K562 (cell line): ENCODE data around the gene BRWD1. TPM values are rescaled to one million over a fixed set of nuclear protein-coding genes. Genes with fewer than 3 reads are reported as not detected.

ENCODE experiments used
- ATAC-seq: fragments of 200-7000 bp; cut with Tn5 transposase; 3 replicates; pipeline ENCODE4 v1.9.1; 2020; ENCODE audit warnings: moderate library complexity
- BruUV-seq: library from RNA; stranded (reverse); fragments of 400-500 nt; replicated peaks from 2 replicates; lab custom pipeline; 2021; lab: Mats Ljungman, UMichigan
- CTCF ChIA-PET: fragments of 300-600 bp; formaldehyde crosslinking; extraction: SDS; loops from one replicate; lab custom pipeline; 2021; ENCODE audit warnings: low intra/inter-chr PET ratio; lab: Yijun Ruan, JAX
- POLR2A ChIA-PET: fragments of 300-600, 350-650 bp; sonication (Branson Sonifier 250); formaldehyde crosslinking; extraction: SDS; loops from one replicate; lab custom pipeline; 2021; ENCODE audit warnings: antibody characterized with exemption, inconsistent platforms; lab: Yijun Ruan, JAX
- DNase-seq, 4 experiments: peaks; one replicate each; pipeline versions ENCODE4 v3.0.0 to v3.0.0-alpha.2; 2011 to 2018; ENCODE audit warnings: low spot score in 3 of 4, mixed read lengths in 3 of 4; ENCODE audit errors: extremely low read depth in 1 of 4
- FAIRE-seq: peaks from 2 replicates; lab custom pipeline; 2011; peaks lifted over from hg19 to GRCh38; lab: Jason Lieb, UNC
- H2AFZ ChIP-seq: 2 replicates; pipeline ENCODE4 v1.6.0; 2011; ENCODE audit warnings: low read depth, low read length, control low read depth, inconsistent platforms
- H3K27ac ChIP-seq: fragments of 200-600 bp; 3 replicates; pipeline ENCODE4 v1.8.0; 2011; ENCODE audit warnings: low read depth, mild to moderate bottlenecking, control low read depth, inconsistent platforms, low read length, moderate library complexity, mixed read lengths; ENCODE audit errors: extremely low read depth
- H3K27me3 ChIP-seq, 2 experiments: fragments of 300-600 bp in 1 of 2; 2 replicates in 1 of 2; 3 replicates in 1 of 2; pipeline versions ENCODE4 v1.6.0 to v1.8.0; 2011; ENCODE audit warnings: inconsistent platforms in 2 of 2, low read length in 2 of 2, mild to moderate bottlenecking in 1 of 2, mixed read lengths in 1 of 2, moderate library complexity in 1 of 2; ENCODE audit not compliant: control insufficient read depth in 2 of 2, insufficient read depth in 2 of 2
- H3K36me3 ChIP-seq: fragments of 300-600 bp; 3 replicates; pipeline ENCODE4 v1.8.0; 2011; ENCODE audit warnings: mild to moderate bottlenecking, low read length, inconsistent platforms; ENCODE audit not compliant: control insufficient read depth, insufficient read depth
- H3K4me1 ChIP-seq, 2 experiments: fragments of 200-600 bp in 1 of 2; replicated peaks in 1 of 2; 2 replicates in 1 of 2; 3 replicates in 1 of 2; pipeline versions ENCODE4 v1.5.1 to v1.8.0; 2011; ENCODE audit warnings: inconsistent platforms in 2 of 2, low read length in 2 of 2, mild to moderate bottlenecking in 1 of 2, mixed read lengths in 1 of 2, moderate library complexity in 1 of 2; ENCODE audit not compliant: control insufficient read depth in 2 of 2, insufficient read depth in 2 of 2
- H3K4me2 ChIP-seq: 2 replicates; pipeline ENCODE4 v1.6.1; 2011; ENCODE audit warnings: low read length, control low read depth, inconsistent platforms, mixed read lengths; ENCODE audit not compliant: insufficient read depth
- H3K4me3 ChIP-seq: fragments of 200-600 bp; sonication (generic), shearing (Covaris generic); 2 replicates; pipeline ENCODE4 v1.5.1; 2016; ENCODE audit warnings: control low read depth, inconsistent platforms
- H3K79me2 ChIP-seq: fragments of 200-600 bp; 3 replicates; pipeline ENCODE4 v1.8.0; 2011; ENCODE audit warnings: low read length, inconsistent platforms; ENCODE audit not compliant: control insufficient read depth, insufficient read depth
- H3K9ac ChIP-seq, 2 experiments: 2 replicates each; pipeline versions ENCODE4 v1.6.0 to v1.6.1; 2011; ENCODE audit warnings: low read depth in 2 of 2, low read length in 2 of 2, control low read depth in 1 of 2, inconsistent platforms in 1 of 2, mild to moderate bottlenecking in 1 of 2, mixed read lengths in 1 of 2; ENCODE audit not compliant: insufficient read depth in 1 of 2
- H3K9me1 ChIP-seq: one replicate; pipeline ENCODE4 v1.6.0; 2011; ENCODE audit warnings: inconsistent platforms, mild to moderate bottlenecking, low read length, moderate library complexity; ENCODE audit not compliant: control insufficient read depth, insufficient read depth
- H3K9me3 ChIP-seq: replicated peaks from 2 replicates; pipeline ENCODE4 v1.5.1; 2011; ENCODE audit warnings: low read depth, low read length, inconsistent platforms; ENCODE audit not compliant: control insufficient read depth, insufficient read depth
- H4K20me1 ChIP-seq: replicated peaks from 2 replicates; pipeline ENCODE4 v1.6.1; 2011; ENCODE audit warnings: low read length, inconsistent platforms, mixed read lengths; ENCODE audit not compliant: control insufficient read depth, insufficient read depth
- BRD9 ChIP-seq: fragments of 450-650 bp; IDR thresholded peaks from 2 replicates; pipeline ENCODE4 v1.6.1; 2018; ENCODE audit warnings: low read depth; ENCODE audit not compliant: partially characterized antibody
- CREBBP ChIP-seq: IDR thresholded peaks from one replicate; pipeline ENCODE4 v1.6.1; 2012; ENCODE audit warnings: low read depth, mild to moderate bottlenecking, control low read depth, inconsistent platforms, low read length
- CTBP1 ChIP-seq: fragments of 450-650 bp; IDR thresholded peaks from 2 replicates; pipeline ENCODE4 v1.6.1; 2016; ENCODE audit warnings: borderline replicate concordance
- DACH1 ChIP-seq: fragments of 450-650 bp; IDR thresholded peaks from 2 replicates; pipeline ENCODE4 v1.6.1; 2018; ENCODE audit not compliant: partially characterized antibody
- LEF1 ChIP-seq: fragments of 450-650 bp; IDR thresholded peaks from 2 replicates; pipeline ENCODE4 v1.6.1; 2016; ENCODE audit warnings: mild to moderate bottlenecking
- SAFB2 ChIP-seq: fragments of 200-400 bp; formaldehyde crosslinking; IDR thresholded peaks from 2 replicates; pipeline ENCODE4 v1.6.1; 2018; ENCODE audit warnings: borderline replicate concordance, low read length, low read depth, moderate library complexity; ENCODE audit not compliant: severe bottlenecking
- ZBTB34 ChIP-seq: fragments of 250-450 bp; sonication (Bioruptor Pico); IDR thresholded peaks from 2 replicates; pipeline ENCODE4 v1.8.0; 2021; ENCODE audit warnings: mild to moderate bottlenecking, moderate library complexity
- ZBTB49 ChIP-seq: sonication (generic); formaldehyde crosslinking; IDR thresholded peaks from 2 replicates; pipeline ENCODE4 v1.8.0; 2022; ENCODE audit warnings: missing genetic modification reagents, mild to moderate bottlenecking, borderline replicate concordance
- ZNF124 ChIP-seq: sonication (generic); formaldehyde crosslinking; IDR thresholded peaks from 2 replicates; pipeline ENCODE4 v1.8.1; 2022; ENCODE audit warnings: missing genetic modification reagents
- ZNF217 ChIP-seq: sonication (generic); formaldehyde crosslinking; IDR thresholded peaks from 2 replicates; pipeline ENCODE4 v1.8.0; 2022; ENCODE audit warnings: mild to moderate bottlenecking, missing genetic modification reagents
- ZNF75A ChIP-seq: fragments of 450-650 bp; formaldehyde crosslinking; IDR thresholded peaks from 2 replicates; pipeline ENCODE4 v1.4.0; 2020; ENCODE audit warnings: mild to moderate bottlenecking
- WGBS: fragments of 100-300 bp; shearing (Covaris generic); methylation state at CpG from one replicate; pipeline ENCODE4 v1.1.6; 2016; ENCODE audit warnings: low coverage, mixed read lengths; ENCODE audit not compliant: insufficient coverage; ENCODE audit errors: missing lambda C conversion rate; 5-methylcytosine and 5-hydroxymethylcytosine counted together
- in situ Hi-C: fragments of 300-500 bp; cut with MboI; formaldehyde crosslinking; loops from 4 replicates; pipeline ENCODE4 v1.15.0; 2018; ENCODE audit warnings: inconsistent platforms, mixed read lengths
- intact Hi-C: fragments of 100-400 bp; cut with micrococcal nuclease; formaldehyde crosslinking; loops from 2 replicates; pipeline ENCODE4 v1.14.2; 2022
- polyA plus RNA-seq, 8 experiments: library from polyadenylated mRNA; depleted of rRNA in 4 of 8; stranded (reverse) in 5 of 8; unstranded in 3 of 8; fragments of >200 nt; fragmentation: Nextera tagmentation in 2 of 8; fragmentation: Illumina TruSeq in 1 of 8; extraction: Ambion mirVana in 2 of 8; extraction: Trizol in 1 of 8; gene quantifications; 2 replicates each; pipeline versions ENCODE4 v1.2.1 to v1.2.3, GENCODE V29; 2011 to 2014; ENCODE audit warnings: inconsistent platforms in 1 of 8, missing spikeins in 1 of 8
- total RNA-seq, 7 experiments: library from RNA; depleted of rRNA in 6 of 7; stranded (reverse); fragments of >200 nt in 6 of 7; fragmentation: Illumina TruSeq in 2 of 7; extraction: Trizol in 2 of 7; gene quantifications; 2 replicates each; pipeline versions ENCODE4 v1.2.1 to v1.2.3, GENCODE V29; 2011 to 2021; ENCODE audit warnings: low replicate concordance in 1 of 7

The BRWD1 gene
- total and polyA plus RNA-seq, 9 of the 15 experiments (the other 6 are each of a cell fraction or from before 2014, with no cell fraction given) = 10.1 to 60.2 (median 34.1) TPM

- no peaks in the 10 kb centered on the region for H3K9me1 ChIP-seq
- H3K79me2 ChIP-seq = peaks cover 6% of the 10 kb centered on the region; the same call in 1 of the 3 replicates
- no peaks in the 10 kb centered on the region for H3K4me1 ChIP-seq
- intact Hi-C loops (no loop called here), in situ Hi-C loops (no loop called here)
- DNase-seq = no peak
- no peak overlapping the region for H3K4me2 ChIP-seq
- CTCF ChIA-PET = no interaction called here
- no peaks in the 10 kb centered on the region for H3K27me3 ChIP-seq
- 32% methylated on average over 2 of the region's 2 CpGs for WGBS
- BruUV-seq = no TSS peak
- no peaks in the 10 kb centered on the region for H3K9me3 ChIP-seq
- POLR2A ChIA-PET = interaction anchor here (0.6 to 1.7 kb wide), 8 partner anchors 9 to 827 kb away, joined by 3 to 9 read pairs (median 4); no protein-coding TSS in a partner anchor
- H4K20me1 ChIP-seq = no peaks in the 10 kb centered on the region
- H3K27ac ChIP-seq = no peak overlapping the region
- H2AFZ ChIP-seq = no peak overlapping the region
- TF ChIP-seq CTBP1 (no peak), ZBTB49 (CRISPR knock-in tag) (no peak), ZNF75A (CRISPR knock-in tag) (no peak), BRD9 (no peak), ZNF124 (CRISPR knock-in tag) (no peak), CREBBP (no peak), SAFB2 (no peak), LEF1 (no peak), ZNF217 (CRISPR knock-in tag) (no peak), ZBTB34 (no peak), DACH1 (no peak)
- no peak overlapping the region for H3K9ac ChIP-seq
- FAIRE-seq = no peak
- no peak overlapping the region for H3K4me3 ChIP-seq
- H3K36me3 ChIP-seq = peaks cover 86% of the 10 kb centered on the region
- ATAC-seq = no peak
These were observed 47.8 kb downstream of the BRWD1 start for GRCh38 chr21:39265603-39266002.
